ENCODE results near the gene SSTR3.
"Not testable (repeated sequence)": the region's sequence is repeated elsewhere in the genome, so short reads cannot be mapped to it uniquely, and the experiment has no call there.

SSTR3 gene

GRCh38 chr22:37212174-37212906, at the start of gene SSTR3:
SSTR3 (minus strand) TSS chr22:37212477; CDS start chr22:37207803, 4,674 bp downstream.
- DNase-seq, result peak in 1 of 10 donors; percentile 87
- intact Hi-C loops (cut with DNase I), result no loop called here

- intact Hi-C loops (cut with DNase I), result no loop called here
- DNase-seq, result peak in 7 of 10 donors; percentile 17 to 83 (median 38)
Measured at GRCh38 chr22:37260901-37261336, 48.6 kb upstream of the SSTR3 start.

GRCh38 chr22:37260155-37260795, 48.0 kb upstream of the SSTR3 start:
- peak in 3 of 10 donors; percentile 8 to 68 (median 39) for DNase-seq
- intact Hi-C loops (cut with DNase I), result no loop called here

- intact Hi-C loops (cut with DNase I), result no loop called here
- peak in 7 of 10 donors; percentile 20 to 90 (median 49) for DNase-seq
Measured at GRCh38 chr22:37259540-37260029, 47.3 kb upstream of the SSTR3 start.

GRCh38 chr22:37258753-37259401, 46.6 kb upstream of the SSTR3 start:
- DNase-seq, result peak in 3 of 10 donors; percentile 38 to 77 (median 56)
- intact Hi-C loops (cut with DNase I), result no loop called here

- DNase-seq, result peak in 2 of 10 donors; percentile 3 to 38
- intact Hi-C loops (cut with DNase I), result no loop called here
Measured at GRCh38 chr22:37258005-37258752, 45.9 kb upstream of the SSTR3 start.

- intact Hi-C loops (cut with DNase I), result no loop called here
- peak in 3 of 10 donors; percentile 8 to 35 (median 27) for DNase-seq
Measured at GRCh38 chr22:37256075-37256726, 43.9 kb upstream of the SSTR3 start.

- intact Hi-C loops (cut with DNase I), result no loop called here
Measured at GRCh38 chr22:37255558-37256006, 43.3 kb upstream of the SSTR3 start.

GRCh38 chr22:37254867-37255233, 42.6 kb upstream of the SSTR3 start:
- intact Hi-C loops (cut with DNase I), result no loop called here
- no peak for DNase-seq

More at GRCh38 chr22:37255558-37256006, 43.3 kb upstream of the SSTR3 start:
- no peak for DNase-seq

- DNase-seq, result peak in 3 of 10 donors; percentile 31 to 59 (median 33)
- intact Hi-C loops (cut with DNase I), result no loop called here
Measured at GRCh38 chr22:37254209-37254866, 42.1 kb upstream of the SSTR3 start.

- peak in 1 of 10 donors; percentile 2 for DNase-seq
- intact Hi-C loops (cut with DNase I), result no loop called here
Measured at GRCh38 chr22:37253126-37253660, 40.9 kb upstream of the SSTR3 start.

GRCh38 chr22:37251836-37252235, 39.6 kb upstream of the SSTR3 start:
- peak in 2 of 10 donors; percentile 3 to 14 for DNase-seq
- intact Hi-C loops (cut with DNase I), result not testable (repeated sequence)

- DNase-seq, result peak in 3 of 10 donors; percentile 9 to 42 (median 29)
- intact Hi-C loops (cut with DNase I), result no loop called here
Measured at GRCh38 chr22:37249986-37250385, 37.7 kb upstream of the SSTR3 start.

GRCh38 chr22:37248251-37248650, 36.0 kb upstream of the SSTR3 start:
- no peak for DNase-seq
- intact Hi-C loops (cut with DNase I), result no loop called here

GRCh38 chr22:37245740-37246139, 33.5 kb upstream of the SSTR3 start:
- intact Hi-C loops (cut with DNase I), result no loop called here
- peak in 1 of 10 donors; percentile 1 for DNase-seq

GRCh38 chr22:37244922-37245722, 32.8 kb upstream of the SSTR3 start:
- intact Hi-C loops (cut with DNase I), result no loop called here
- peak in 3 of 10 donors; percentile 40 to 77 (median 50) for DNase-seq

GRCh38 chr22:37244114-37244921, 32.0 kb upstream of the SSTR3 start, which contains the start of gene RAC2:
RAC2 (minus strand) TSS chr22:37244269; CDS start chr22:37244148, 121 bp downstream.
- intact Hi-C loops (cut with DNase I), result no loop called here
- DNase-seq, result peak in 5 of 10 donors; percentile 26 to 90 (median 36)
